NT2/D1 (cell line): ENCODE measurements around the gene MAP3K4.

Source experiments
- DNase-seq: peaks from one replicate; pipeline ENCODE4 v3.0.0-alpha.2; 2011; ENCODE audit warnings: low read depth, low spot score
- H3K27me3 ChIP-seq: 2 replicates; pipeline ENCODE4 v1.6.0; 2011; ENCODE audit warnings: mild to moderate bottlenecking; ENCODE audit not compliant: insufficient read length, insufficient read depth
- H3K36me3 ChIP-seq: 2 replicates; pipeline ENCODE4 v1.6.1; 2011; ENCODE audit warnings: mild to moderate bottlenecking, low read length, mixed read lengths; ENCODE audit not compliant: insufficient read depth, insufficient read length
- H3K4me1 ChIP-seq: 2 replicates; pipeline ENCODE4 v1.5.1; 2011; ENCODE audit not compliant: insufficient read depth, insufficient read length
- H3K4me3 ChIP-seq: 2 replicates; pipeline ENCODE4 v1.5.1; 2011; ENCODE audit warnings: low read depth; ENCODE audit not compliant: insufficient read length
- H3K9ac ChIP-seq: 2 replicates; pipeline ENCODE4 v1.6.0; 2011; ENCODE audit warnings: low read depth; ENCODE audit not compliant: insufficient read length
- H3K9me3 ChIP-seq: 2 replicates; pipeline ENCODE4 v1.5.1; 2011; ENCODE audit warnings: mild to moderate bottlenecking, low read length; ENCODE audit not compliant: insufficient read depth
- SUZ12 ChIP-seq: IDR thresholded peaks from 2 replicates; pipeline ENCODE4 v1.6.1; 2011; ENCODE audit not compliant: insufficient read length, insufficient read depth; ENCODE audit errors: extremely low read depth
- YY1 ChIP-seq: IDR thresholded peaks from 2 replicates; pipeline ENCODE4 v1.6.1; 2011; ENCODE audit not compliant: insufficient read length, insufficient read depth
- ZNF274 ChIP-seq: IDR thresholded peaks from 2 replicates; pipeline ENCODE4 v1.6.1; 2011; ENCODE audit warnings: mild to moderate bottlenecking, low read depth, low read length

The MAP3K4 gene

GRCh38 chr6:161152527-161152862 lies 160.9 kb downstream of the MAP3K4 start:
- H3K9me3 ChIP-seq = 0 out of 2 replicates have a peak, but pooled peaks cover under 1% of the 10 kb centered on the region
- H3K27me3 ChIP-seq = no peaks in the 10 kb centered on the region
- no peak overlapping the region for H3K4me3 ChIP-seq
- TF ChIP-seq SUZ12 = no peak
- no peak for TF ChIP-seq YY1
- no peak for TF ChIP-seq ZNF274
- H3K9ac ChIP-seq = no peak overlapping the region
- H3K36me3 ChIP-seq = peaks cover 66% of the 10 kb centered on the region
- DNase-seq = no peak
- H3K4me1 ChIP-seq = no peaks in the 10 kb centered on the region

GRCh38 chr6:161152907-161153662 lies 161.5 kb downstream of the MAP3K4 start:
- Histone ChIP-seq H3K4me3 (no peak overlapping the region), H3K9ac (no peak overlapping the region), H3K4me1 (no peaks in the 10 kb centered on the region), H3K9me3 (0 out of 2 replicates have a peak, but pooled peaks cover 5% of the 10 kb centered on the region), H3K27me3 (no peaks in the 10 kb centered on the region), H3K36me3 (peaks cover 63% of the 10 kb centered on the region)
- TF ChIP-seq SUZ12 = no peak
- TF ChIP-seq ZNF274 = no peak
- TF ChIP-seq YY1 = no peak
- no peak for DNase-seq

- Histone ChIP-seq H3K9ac (no peak overlapping the region), H3K4me1 (no peaks in the 10 kb centered on the region), H3K4me3 (no peak overlapping the region), H3K27me3 (no peaks in the 10 kb centered on the region), H3K36me3 (peaks cover 58% of the 10 kb centered on the region), H3K9me3 (0 out of 2 replicates have a peak, but pooled peaks cover 5% of the 10 kb centered on the region)
- TF ChIP-seq YY1 (no peak), SUZ12 (no peak), ZNF274 (no peak)
- no peak for DNase-seq
Measured at GRCh38 chr6:161153725-161154124, 162.2 kb downstream of the MAP3K4 start.

GRCh38 chr6:161154796-161155335 lies 163.3 kb downstream of the MAP3K4 start:
- Histone ChIP-seq H3K9me3 (0 out of 2 replicates have a peak, but pooled peaks cover 5% of the 10 kb centered on the region), H3K27me3 (no peaks in the 10 kb centered on the region), H3K36me3 (peaks cover 57% of the 10 kb centered on the region), H3K9ac (no peak overlapping the region), H3K4me1 (no peaks in the 10 kb centered on the region), H3K4me3 (no peak overlapping the region)
- DNase-seq = no peak
- TF ChIP-seq SUZ12 = no peak
- TF ChIP-seq ZNF274 = no peak
- no peak for TF ChIP-seq YY1

GRCh38 chr6:161161121-161161520 lies 169.6 kb downstream of the MAP3K4 start:
- no peak for DNase-seq
- peaks cover 6% of the 10 kb centered on the region for H3K4me1 ChIP-seq
- H3K9ac ChIP-seq = no peak overlapping the region
- H3K9me3 ChIP-seq = 0 out of 2 replicates have a peak, but pooled peaks cover 5% of the 10 kb centered on the region
- no peak overlapping the region for H3K4me3 ChIP-seq
- TF ChIP-seq YY1 (no peak), ZNF274 (no peak)
- H3K36me3 ChIP-seq = peaks cover 65% of the 10 kb centered on the region
- H3K27me3 ChIP-seq = no peaks in the 10 kb centered on the region

GRCh38 chr6:161161889-161162624 lies 170.5 kb downstream of the MAP3K4 start:
- peaks cover 67% of the 10 kb centered on the region for H3K36me3 ChIP-seq
- peaks cover 6% of the 10 kb centered on the region for H3K4me1 ChIP-seq
- no peak overlapping the region for H3K4me3 ChIP-seq
- TF ChIP-seq SUZ12 (no peak), YY1 (no peak), ZNF274 (no peak)
- no peak overlapping the region for H3K9ac ChIP-seq
- no peaks in the 10 kb centered on the region for H3K27me3 ChIP-seq
- DNase-seq = no peak
- H3K9me3 ChIP-seq = 0 out of 2 replicates have a peak, but pooled peaks cover 5% of the 10 kb centered on the region

GRCh38 chr6:161162722-161163121 lies 171.2 kb downstream of the MAP3K4 start:
- no peak for DNase-seq
- Histone ChIP-seq H3K27me3 (no peaks in the 10 kb centered on the region), H3K9me3 (0 out of 2 replicates have a peak, but pooled peaks cover 3% of the 10 kb centered on the region), H3K36me3 (peaks cover 65% of the 10 kb centered on the region), H3K9ac (no peak overlapping the region), H3K4me3 (no peak overlapping the region), H3K4me1 (peaks cover 8% of the 10 kb centered on the region)
- TF ChIP-seq ZNF274 (no peak), YY1 (no peak), SUZ12 (no peak)
